Thoracic aorta (tissue), 2 donors: ENCODE results near the gene CACNA2D1. TPM values are rescaled to one million over a fixed set of nuclear protein-coding genes. Genes with fewer than 3 reads are reported as not detected.

Source experiments
- ATAC-seq: fragments of 150-250 bp; one replicate; pipeline ENCODE4 v1.8.0; 2017; ENCODE audit warnings: low read depth; ENCODE audit not compliant: insufficient number of reproducible peaks, low FRiP score
- DNase-seq: peaks from one replicate; pipeline ENCODE4 v3.0.0-alpha.2; 2020; ENCODE audit warnings: low spot score
- H3K27ac ChIP-seq, 2 donors: fragments of 200-600 bp; sonication (generic); 1 replicate in 1 of 2; 2 replicates in 1 of 2; pipeline ENCODE4 v1.5.1; 2016; ENCODE audit warnings: mild to moderate bottlenecking in 2 of 2, moderate library complexity in 2 of 2
- H3K27me3 ChIP-seq: fragments of 200-600 bp; sonication (generic); replicated peaks from 2 replicates; pipeline ENCODE4 v1.6.0; 2016; ENCODE audit warnings: mild to moderate bottlenecking; ENCODE audit not compliant: insufficient read depth
- H3K36me3 ChIP-seq: fragments of 200-600 bp; sonication (generic); one replicate; pipeline ENCODE4 v1.5.1; 2016
- H3K4me1 ChIP-seq, 2 donors: fragments of 200-600 bp; sonication (generic); 1 replicate in 1 of 2; 2 replicates in 1 of 2; pipeline versions ENCODE4 v1.5.1 to v1.6.0; 2016; ENCODE audit warnings: low read depth in 2 of 2, mild to moderate bottlenecking in 1 of 2; ENCODE audit not compliant: control insufficient read depth in 1 of 2
- H3K4me3 ChIP-seq: fragments of 200-600 bp; sonication (generic); 2 replicates; pipeline ENCODE4 v1.5.1; 2016; ENCODE audit warnings: mild to moderate bottlenecking
- H3K9me3 ChIP-seq: fragments of 200-600 bp; sonication (generic); 2 replicates; pipeline ENCODE4 v1.5.1; 2016
- total RNA-seq, 2 donors: library from RNA; depleted of rRNA; stranded (reverse); fragments of >200 nt; gene quantifications; one replicate each; pipeline versions ENCODE4 v1.1.0 to v1.2.3, GENCODE V29; 2016
- TF ChIP-seq, protein P1 (sequence below): fragments of 200-600 bp; sonication (generic); IDR thresholded peaks from one replicate; pipeline ENCODE4 v1.5.1; 2019; ENCODE audit warnings: antibody characterized with exemption

Gene CACNA2D1
- total RNA-seq, 2 donors from 2014 or later: 44.4 to 44.7 TPM

DNA sequence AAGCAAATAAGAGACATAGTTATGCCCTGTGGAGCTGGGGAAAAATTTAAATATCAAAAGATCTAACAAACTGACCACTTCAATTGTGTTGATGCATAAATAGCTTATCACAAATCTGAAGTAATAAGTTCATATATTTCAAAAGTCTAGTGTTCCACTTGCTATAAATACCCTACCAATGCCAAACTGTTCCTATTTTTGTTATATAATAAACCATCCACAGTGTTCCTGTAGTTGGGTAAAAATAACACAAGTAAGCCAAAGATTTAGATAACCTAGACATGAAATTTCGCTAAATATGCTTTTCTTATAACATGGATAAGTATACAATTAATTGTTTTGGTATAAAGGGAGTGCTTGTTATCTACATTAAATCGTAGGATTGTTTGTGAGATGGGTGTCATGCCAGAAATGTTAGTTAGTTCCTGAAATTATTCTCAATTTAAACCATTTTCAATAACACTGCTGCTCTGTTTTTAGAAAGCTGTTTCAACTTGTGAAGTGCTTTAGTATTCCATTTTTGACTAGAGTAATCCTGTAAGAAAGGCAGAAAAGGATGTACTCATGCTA lies 85.5 kb downstream of the CACNA2D1 start:
- Histone ChIP-seq H3K36me3 (no peaks in the 10 kb centered on the region), H3K9me3 (no peaks in the 10 kb centered on the region)
- ATAC-seq: no peak

GRCh38 chr7:82348251-82348650 lies 95.3 kb downstream of the CACNA2D1 start:
- ATAC-seq (no peak), DNase-seq (no peak)
- TF ChIP-seq, protein P1, sequence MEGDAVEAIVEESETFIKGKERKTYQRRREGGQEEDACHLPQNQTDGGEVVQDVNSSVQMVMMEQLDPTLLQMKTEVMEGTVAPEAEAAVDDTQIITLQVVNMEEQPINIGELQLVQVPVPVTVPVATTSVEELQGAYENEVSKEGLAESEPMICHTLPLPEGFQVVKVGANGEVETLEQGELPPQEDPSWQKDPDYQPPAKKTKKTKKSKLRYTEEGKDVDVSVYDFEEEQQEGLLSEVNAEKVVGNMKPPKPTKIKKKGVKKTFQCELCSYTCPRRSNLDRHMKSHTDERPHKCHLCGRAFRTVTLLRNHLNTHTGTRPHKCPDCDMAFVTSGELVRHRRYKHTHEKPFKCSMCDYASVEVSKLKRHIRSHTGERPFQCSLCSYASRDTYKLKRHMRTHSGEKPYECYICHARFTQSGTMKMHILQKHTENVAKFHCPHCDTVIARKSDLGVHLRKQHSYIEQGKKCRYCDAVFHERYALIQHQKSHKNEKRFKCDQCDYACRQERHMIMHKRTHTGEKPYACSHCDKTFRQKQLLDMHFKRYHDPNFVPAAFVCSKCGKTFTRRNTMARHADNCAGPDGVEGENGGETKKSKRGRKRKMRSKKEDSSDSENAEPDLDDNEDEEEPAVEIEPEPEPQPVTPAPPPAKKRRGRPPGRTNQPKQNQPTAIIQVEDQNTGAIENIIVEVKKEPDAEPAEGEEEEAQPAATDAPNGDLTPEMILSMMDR: no peak
- Histone ChIP-seq H3K27me3 (no peaks in the 10 kb centered on the region), H3K27ac (no peak overlapping the region), H3K4me3 (no peak overlapping the region), H3K36me3 (no peaks in the 10 kb centered on the region), H3K4me1 (no peaks in the 10 kb centered on the region), H3K9me3 (no peaks in the 10 kb centered on the region)

More for the DNA sequence above, 85.5 kb downstream of the CACNA2D1 start:
- H3K27me3 ChIP-seq: no peaks in the 10 kb centered on the region
- H3K4me1 ChIP-seq: peaks cover 4 to 33% of the 10 kb centered on the region in 2 donors
- H3K4me3 ChIP-seq: peak overlapping the region; percentile 6
- no peak overlapping the region for H3K27ac ChIP-seq
- TF ChIP-seq, protein P1: no peak
- no peak for DNase-seq

GRCh38 chr7:82347808-82348207 lies 95.8 kb downstream of the CACNA2D1 start:
- Histone ChIP-seq H3K4me1 (no peaks in the 10 kb centered on the region), H3K27ac (no peak overlapping the region), H3K27me3 (no peaks in the 10 kb centered on the region), H3K36me3 (no peaks in the 10 kb centered on the region), H3K9me3 (no peaks in the 10 kb centered on the region), H3K4me3 (no peak overlapping the region)
- DNase-seq (no peak), ATAC-seq (no peak)
- TF ChIP-seq, protein P1: no peak

- H3K36me3 ChIP-seq: no peaks in the 10 kb centered on the region
- no peak for ATAC-seq
- no peaks in the 10 kb centered on the region for H3K27me3 ChIP-seq
Measured at GRCh38 chr7:82345886-82346285, 97.7 kb downstream of the CACNA2D1 start.

GRCh38 chr7:82343716-82344115 lies 99.9 kb downstream of the CACNA2D1 start:
- TF ChIP-seq, protein P1: no peak
- no peaks in the 10 kb centered on the region for H3K4me1 ChIP-seq
- H3K36me3 ChIP-seq: no peaks in the 10 kb centered on the region
- no peak for DNase-seq
- no peaks in the 10 kb centered on the region for H3K27me3 ChIP-seq
- ATAC-seq: no peak
- H3K27ac ChIP-seq: no peak overlapping the region
- no peak overlapping the region for H3K4me3 ChIP-seq
- no peaks in the 10 kb centered on the region for H3K9me3 ChIP-seq

More at GRCh38 chr7:82345886-82346285, 97.7 kb downstream of the CACNA2D1 start:
- no peak for DNase-seq
- no peaks in the 10 kb centered on the region for H3K9me3 ChIP-seq
- TF ChIP-seq, protein P1: no peak
- H3K27ac ChIP-seq: no peak overlapping the region
- no peaks in the 10 kb centered on the region for H3K4me1 ChIP-seq
- no peak overlapping the region for H3K4me3 ChIP-seq
